ENCODE data around the gene RNF39. TPM values are rescaled to one million over a fixed set of nuclear protein-coding genes. Genes with fewer than 3 reads are reported as not detected.
"Not testable (repeated sequence)": the region's sequence is repeated elsewhere in the genome, so short reads cannot be mapped to it uniquely, and the experiment has no call there.

The RNF39 gene
- polyA plus RNA-seq, 3 donors = 0.12 to 1.0 TPM; not detected in 1

DNA sequence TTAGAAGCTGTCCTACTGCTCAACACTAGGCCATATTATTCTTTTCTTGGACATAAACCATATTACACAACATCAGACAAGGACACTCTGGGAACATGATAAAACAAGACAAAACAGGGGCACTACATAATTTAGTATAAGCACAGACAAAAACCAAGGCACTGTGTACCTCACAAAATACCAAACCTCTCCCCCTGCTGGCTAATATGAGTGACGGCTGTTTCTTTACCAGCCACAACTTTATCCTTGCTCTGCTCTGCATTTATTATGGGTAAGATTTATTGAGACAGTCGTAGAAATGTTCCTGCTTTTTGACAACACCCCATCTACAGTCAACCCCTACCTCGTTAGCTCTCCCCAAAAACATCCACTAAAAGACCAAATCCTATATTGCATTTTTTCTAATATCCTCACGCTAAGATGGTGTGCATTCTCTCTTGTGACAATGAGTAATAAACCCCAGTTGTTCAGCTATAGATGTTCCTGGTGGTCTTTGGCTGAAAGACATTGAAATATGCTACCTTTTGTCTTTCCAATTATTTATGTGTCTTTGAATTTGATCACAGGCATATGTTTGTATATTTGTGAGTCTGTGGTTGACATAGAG lies 38.3 kb downstream of the RNF39 start:
- 54 to 73% (median 68%) methylated on average over 4 of the region's 4 CpGs for WGBS, 3 donors
- no peak overlapping the region for H3K27ac ChIP-seq (ENCODE audit: low read depth, low read length)

DNA sequence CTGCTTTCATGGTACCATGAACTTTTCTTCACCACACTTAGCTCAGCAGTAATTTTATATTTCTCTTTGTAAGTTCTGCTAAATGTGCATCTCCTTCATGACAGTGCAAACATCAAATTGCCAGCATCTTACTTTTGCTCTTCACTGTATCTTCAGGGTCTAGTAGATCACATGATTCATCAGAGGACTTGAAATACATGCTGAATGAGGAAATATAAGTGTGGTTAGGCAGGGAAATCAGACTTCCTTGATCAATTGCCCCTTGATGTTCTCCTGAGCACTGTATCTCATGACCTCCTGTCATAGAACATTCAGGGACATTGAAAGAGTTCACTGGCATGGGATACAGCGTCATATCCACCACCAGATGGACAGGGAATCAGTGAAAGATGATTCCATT lies 39.8 kb downstream of the RNF39 start:
- no peak overlapping the region for H3K27ac ChIP-seq (ENCODE audit: low read depth, low read length)
- whole genome bisulfite sequencing, 3 donors = 81 to 100% (median 94%) methylated on average over 1 of the region's 1 CpG

DNA sequence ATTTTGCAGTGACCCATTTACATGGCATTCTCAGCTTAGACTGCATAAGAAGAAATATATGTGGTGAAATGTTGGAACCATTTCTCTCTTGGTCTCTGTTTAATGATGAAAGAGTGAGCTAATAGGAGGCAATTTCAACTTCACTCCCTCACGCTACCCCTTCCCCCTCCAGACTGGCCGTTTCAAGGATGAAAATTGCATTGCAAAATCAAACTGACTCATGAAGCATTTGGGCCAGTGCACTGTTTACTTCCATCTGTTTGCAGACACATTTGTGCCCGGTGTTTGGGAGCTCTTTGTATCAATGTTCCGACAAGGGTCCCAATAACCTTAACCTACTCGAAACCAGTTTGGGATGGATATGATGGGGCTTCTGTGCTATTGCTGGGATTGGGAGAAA lies 42.1 kb downstream of the RNF39 start:
- 60 to 72% (median 64%) methylated on average over 5 of the region's 5 CpGs for WGBS, 3 donors
- H3K27ac ChIP-seq (ENCODE audit: low read depth, low read length) = not testable (repeated sequence)

DNA sequence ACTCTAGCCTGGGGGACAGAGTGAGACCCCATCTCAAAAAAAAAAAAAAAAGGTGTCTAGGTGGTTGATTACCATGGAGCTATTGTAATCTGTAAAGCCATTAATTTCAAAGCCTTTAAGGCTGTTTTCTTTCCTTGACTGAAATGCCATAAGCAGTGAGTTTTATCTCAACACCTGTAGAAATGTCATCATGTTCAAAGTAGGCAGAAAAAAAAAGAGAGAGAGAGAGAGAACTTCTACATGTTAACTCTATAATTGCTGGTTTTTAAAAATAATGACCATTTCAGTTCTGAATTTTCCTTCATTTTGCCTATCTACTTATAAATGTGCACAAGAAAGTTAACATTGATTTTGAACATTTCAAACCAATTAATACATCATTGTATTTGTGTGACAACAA lies 44.2 kb downstream of the RNF39 start:
- no peak overlapping the region for H3K27ac ChIP-seq (ENCODE audit: low read depth, low read length)

DNA sequence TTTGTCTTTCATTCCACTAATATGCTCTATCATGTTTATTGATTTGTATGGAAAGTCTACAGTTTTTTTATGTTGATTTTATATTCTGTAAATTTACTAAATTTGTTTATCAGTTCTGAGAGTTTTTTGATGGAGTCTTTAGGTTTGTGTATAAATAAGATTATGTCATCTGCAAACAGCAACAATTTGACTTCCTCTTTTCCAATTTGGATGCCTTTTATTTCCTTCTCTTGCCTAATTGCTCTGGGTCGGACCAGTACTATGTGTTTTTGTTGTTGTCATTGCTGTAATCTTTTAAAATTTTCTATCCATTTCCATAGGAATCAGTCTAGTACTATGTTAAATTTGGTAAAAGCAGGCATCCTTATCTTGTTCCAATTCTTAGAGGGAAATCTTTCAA lies 46.0 kb downstream of the RNF39 start:
- H3K27ac ChIP-seq (ENCODE audit: low read depth, low read length) = no peak overlapping the region
- 61 to 82% (median 78%) methylated on average over 1 of the region's 1 CpG for WGBS, 3 donors

DNA sequence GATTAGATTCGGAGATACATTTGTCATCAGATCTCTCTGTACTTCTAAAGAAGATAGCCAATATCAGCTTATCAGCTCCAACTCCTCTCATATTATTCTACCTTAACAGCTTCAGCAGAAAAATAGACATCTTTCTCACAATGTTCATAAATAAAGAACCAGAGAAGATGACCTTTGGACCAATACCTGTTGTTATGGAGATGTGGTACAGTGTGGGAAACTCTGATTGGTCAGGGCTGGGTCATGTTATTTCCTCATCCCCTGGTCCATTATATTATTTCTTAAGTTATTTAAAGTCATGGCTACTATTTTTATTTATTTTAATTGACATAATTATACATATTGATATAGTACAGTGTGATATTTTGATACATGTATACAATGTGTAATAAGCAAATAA lies 50.4 kb downstream of the RNF39 start:
- no peak overlapping the region for H3K27ac ChIP-seq (ENCODE audit: low read depth, low read length)
- WGBS, 3 donors = 42 to 97% (median 44%) methylated on average over 1 of the region's 1 CpG

DNA sequence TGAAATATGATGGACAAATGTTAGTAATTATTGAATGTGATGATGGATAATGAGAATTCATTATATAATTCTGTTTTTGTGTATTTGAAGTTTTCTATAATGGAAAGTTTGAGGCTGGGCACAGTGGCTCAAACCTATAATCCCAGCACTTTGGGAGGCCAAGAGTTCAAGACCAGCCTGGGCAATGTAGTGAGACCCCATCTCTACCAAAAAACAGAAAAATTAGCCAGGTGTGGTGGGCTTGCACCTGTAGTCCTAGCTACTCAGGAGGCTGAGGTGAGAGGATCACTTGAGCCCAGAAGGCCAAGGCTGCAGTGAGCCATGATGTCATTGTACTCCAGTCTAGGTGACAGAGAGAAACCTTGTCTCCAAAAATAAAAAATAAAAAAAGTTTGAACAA lies 52.9 kb downstream of the RNF39 start:
- not testable (repeated sequence) for H3K27ac ChIP-seq (ENCODE audit: low read depth, low read length)

DNA sequence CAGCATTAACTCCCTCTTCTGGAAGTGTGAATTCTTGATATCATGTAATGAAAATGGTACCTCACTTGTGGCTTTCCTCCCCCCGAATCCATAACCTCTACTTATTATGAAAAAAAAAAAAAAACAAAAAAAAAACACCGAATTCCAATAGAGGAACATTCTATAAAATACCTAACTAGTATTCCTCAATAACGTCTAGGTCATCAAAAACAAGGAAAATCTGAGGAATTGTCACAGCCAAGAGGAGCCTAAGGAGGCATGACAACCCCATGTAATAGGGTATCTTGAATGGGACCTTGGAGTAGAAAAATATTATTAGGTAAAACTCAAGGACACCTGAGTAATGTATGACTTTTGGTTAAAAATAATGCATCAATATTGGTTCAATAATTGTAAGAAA lies 53.4 kb downstream of the RNF39 start:
- WGBS, 3 donors = 94 to 96% (median 95%) methylated on average over 3 of the region's 3 CpGs
- H3K27ac ChIP-seq (ENCODE audit: low read depth, low read length) = no peak overlapping the region

DNA sequence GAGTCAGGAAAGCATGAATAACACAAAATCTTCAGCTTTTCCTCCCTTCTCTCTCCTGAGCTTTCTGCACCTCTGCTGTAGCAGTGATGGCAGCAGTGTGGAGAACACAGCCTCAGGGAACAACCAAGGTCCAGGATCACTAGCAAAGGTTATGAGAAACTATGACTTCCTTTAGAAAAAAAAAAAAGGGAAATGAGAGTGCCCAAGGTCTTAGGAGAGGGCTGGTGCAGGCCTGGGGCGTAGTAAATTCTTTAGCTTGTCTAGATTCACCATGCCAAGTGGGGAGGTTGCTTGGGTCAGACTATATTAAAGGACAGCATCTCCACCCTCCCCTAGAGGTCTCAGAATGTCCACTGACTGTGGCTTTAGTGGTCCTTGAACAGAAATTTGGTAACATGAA lies 54.9 kb downstream of the RNF39 start:
- no peak overlapping the region for H3K27ac ChIP-seq (ENCODE audit: low read depth, low read length)
- WGBS, 3 donors = 72 to 96% (median 74%) methylated on average over 1 of the region's 1 CpG

Other genes starting within 250 kb of the RNF39 start
- under 1 TPM in 1 of 3 donors, not detected in 2; 0.07 TPM for gene HLA-G, start 247.9 kb downstream of the RNF39 start, polyA plus RNA-seq
- gene HLA-A, start 133.2 kb downstream of the RNF39 start, polyA plus RNA-seq = 100 to 1,000 TPM; 247 to 458 (median 264) TPM
- 10 to 100 TPM; 33.2 to 39.4 (median 33.5) TPM for gene POLR1H, start 14.5 kb downstream of the RNF39 start, polyA plus RNA-seq
- gene PPP1R11, start 8.6 kb downstream of the RNF39 start, polyA plus RNA-seq = 10 to 100 TPM; 34.0 to 58.8 (median 46.7) TPM
- gene TRIM31, start 37.3 kb upstream of the RNF39 start, polyA plus RNA-seq = 1 to 10 TPM in 1 of 3 donors, under 1 TPM in 1, not detected in 1; 0.21 to 1.2 TPM
- not detected for gene TRIM40, start 60.4 kb upstream of the RNF39 start, polyA plus RNA-seq
- not detected for gene TRIM10, start 85.4 kb upstream of the RNF39 start, polyA plus RNA-seq
- not detected for gene TRIM15, start 87.8 kb upstream of the RNF39 start, polyA plus RNA-seq
- 10 to 100 TPM; 12.9 to 30.8 (median 22.6) TPM for gene TRIM26, start 137.6 kb upstream of the RNF39 start, polyA plus RNA-seq

Data from adipose tissue (tissue), 3 donors.